CD4-positive, alpha-beta T cell treated with Interleukin-4 for 1 hour (primary cell): Measurements from ENCODE around the gene OR11H1.
"Not testable (repeated sequence)": the region's sequence is repeated elsewhere in the genome, so short reads cannot be mapped to it uniquely, and the experiment has no call there.

ENCODE experiments used
- DNase-seq, 2 donors: peaks; one replicate each; pipeline ENCODE4 v3.0.0-alpha.2; 2020 to 2022

OR11H1 gene

GRCh38 chr22:15527892-15528291, at the start of gene OR11H1:
Gene OR11H1 (plus strand): TSS chr22:15528192. CDS start chr22:15528192, 0 bp downstream.
- not testable (repeated sequence) for DNase-seq

DNA sequence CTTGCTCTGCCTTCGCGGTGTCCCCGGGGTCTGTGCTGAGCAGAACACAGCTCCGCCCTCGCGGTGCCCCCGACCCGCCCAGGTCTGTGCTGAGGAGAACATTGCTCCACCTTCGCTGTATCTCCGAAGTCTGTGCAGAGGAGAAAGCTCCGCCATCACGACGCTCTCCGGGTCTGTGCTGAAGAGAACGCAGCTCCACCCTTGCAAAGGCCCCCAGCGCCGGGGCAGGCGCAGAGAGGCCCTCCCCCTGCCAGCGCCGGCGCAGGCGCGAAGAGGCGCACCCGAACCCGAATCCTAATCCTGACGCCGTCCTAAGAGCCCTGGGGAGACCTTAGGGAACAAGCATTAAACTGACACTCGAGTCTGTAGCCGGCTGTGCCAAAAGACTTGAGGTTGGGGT, 18.0 kb upstream of the OR11H1 start:
- DNase-seq, result not testable (repeated sequence)

GRCh38 chr22:15515896-15516295, 12.1 kb upstream of the OR11H1 start:
- not testable (repeated sequence) for DNase-seq

- not testable (repeated sequence) for DNase-seq
Measured at GRCh38 chr22:15553767-15554166, 25.8 kb downstream of the OR11H1 start.

DNA sequence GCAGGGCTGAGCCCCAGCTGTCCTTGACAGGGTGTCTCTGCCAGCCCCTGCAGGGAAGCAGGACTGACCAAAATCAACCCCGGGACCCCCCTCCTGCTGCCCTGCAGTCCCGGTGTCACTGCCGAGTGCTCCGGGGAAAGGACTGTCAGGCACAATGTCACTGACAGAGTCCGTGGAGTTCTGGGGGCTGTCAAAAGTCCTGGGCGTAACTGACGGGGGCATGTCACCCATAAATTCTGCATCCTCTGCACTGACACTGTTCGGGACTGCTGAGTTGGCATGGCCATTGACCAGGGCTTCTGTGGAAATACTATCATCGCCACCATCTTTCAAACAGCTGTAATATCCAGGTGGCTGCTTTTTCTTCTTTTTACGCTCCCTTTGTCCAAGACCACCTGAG, 35.5 kb downstream of the OR11H1 start:
- not testable (repeated sequence) for DNase-seq

DNA sequence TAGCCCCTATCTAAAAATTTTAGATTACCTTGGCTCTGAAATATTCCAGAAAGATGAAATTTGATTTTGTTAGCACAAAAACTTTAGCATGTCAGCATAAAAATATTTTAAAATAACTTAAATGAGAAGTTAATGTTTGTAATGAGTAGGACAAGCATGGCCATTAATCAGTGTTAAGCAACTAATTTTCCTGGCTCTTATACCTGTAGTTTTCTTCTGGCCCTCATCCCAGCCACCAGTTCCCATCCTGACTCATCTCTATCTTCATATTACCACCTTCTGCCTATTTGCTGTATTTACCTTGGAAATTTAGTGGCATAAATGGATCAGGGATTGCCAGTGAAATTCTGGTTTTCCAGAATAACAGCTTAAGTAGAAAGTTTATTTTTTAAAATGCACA, 37.1 kb downstream of the OR11H1 start:
- not testable (repeated sequence) for DNase-seq
